Fibroblast of lung (primary cell): ENCODE data around the gene VCPKMT.

ENCODE experiments used
- CTCF ChIP-seq, 2 donors: IDR thresholded peaks in 1 of 2; conservative IDR thresholded peaks in 1 of 2; 1 replicate in 1 of 2; 2 replicates in 1 of 2; pipeline ENCODE4 v1.5.1; 2011 to 2012; ENCODE audit warnings: low read length in 2 of 2, control low read depth in 1 of 2, inconsistent platforms in 1 of 2, low read depth in 1 of 2, mild to moderate bottlenecking in 1 of 2
- EZH2 ChIP-seq: IDR thresholded peaks from 2 replicates; pipeline ENCODE4 v1.5.1; 2012; ENCODE audit warnings: low read length, control low read depth, mild to moderate bottlenecking; ENCODE audit errors: missing control alignments

- no peak for TF ChIP-seq EZH2
- TF ChIP-seq CTCF (conservative IDR thresholded peaks at IDR 0.05 in 1 of 2, IDR thresholded peaks at IDR 0.05 in 1 of 2; ENCODE audit: low read depth in 1 of 2, low read length in 2 of 2): no peak
Measured at GRCh38 chr14:50059763-50060616, 56.4 kb downstream of the VCPKMT start.
